GM19099 (cell line): Measurements from ENCODE around the gene CDA.

Experiments used
- POLR2A ChIP-seq: IDR thresholded peaks from 3 replicates; pipeline ENCODE4 v1.6.1; 2011; ENCODE audit warnings: low read depth; ENCODE audit not compliant: insufficient read length; ENCODE audit errors: extremely low read depth

CDA gene

DNA sequence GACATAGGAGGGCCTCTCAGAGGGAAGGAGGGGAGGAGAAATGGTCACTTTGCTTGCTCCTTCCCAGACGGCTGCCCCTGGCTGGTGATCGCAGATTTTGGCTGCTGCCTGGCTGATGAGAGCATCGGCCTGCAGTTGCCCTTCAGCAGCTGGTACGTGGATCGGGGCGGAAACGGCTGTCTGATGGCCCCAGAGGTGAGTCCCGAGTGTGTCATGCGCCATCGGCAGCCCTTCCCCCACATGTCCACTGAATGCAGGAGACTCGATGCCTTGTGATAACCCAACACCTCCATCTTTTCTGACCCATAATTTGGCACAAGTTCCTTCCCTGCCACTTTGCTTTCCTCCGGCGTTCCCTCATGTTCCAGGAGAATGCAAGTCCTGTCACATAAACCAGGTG is 59.5 kb downstream of the CDA start:
- no peak for TF ChIP-seq POLR2A

DNA sequence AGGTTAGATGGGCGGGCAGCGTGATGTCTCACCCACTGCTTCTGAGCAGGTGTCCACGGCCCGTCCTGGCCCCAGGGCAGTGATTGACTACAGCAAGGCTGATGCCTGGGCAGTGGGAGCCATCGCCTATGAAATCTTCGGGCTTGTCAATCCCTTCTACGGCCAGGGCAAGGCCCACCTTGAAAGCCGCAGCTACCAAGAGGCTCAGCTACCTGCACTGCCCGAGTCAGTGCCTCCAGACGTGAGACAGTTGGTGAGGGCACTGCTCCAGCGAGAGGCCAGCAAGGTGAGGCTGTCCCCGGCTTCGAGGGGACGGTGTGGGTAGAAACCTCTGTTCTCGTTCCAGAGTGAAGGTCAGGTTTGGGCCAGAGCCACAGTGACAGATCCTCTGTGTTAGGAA is 60.0 kb downstream of the CDA start:
- TF ChIP-seq POLR2A, result no peak

DNA sequence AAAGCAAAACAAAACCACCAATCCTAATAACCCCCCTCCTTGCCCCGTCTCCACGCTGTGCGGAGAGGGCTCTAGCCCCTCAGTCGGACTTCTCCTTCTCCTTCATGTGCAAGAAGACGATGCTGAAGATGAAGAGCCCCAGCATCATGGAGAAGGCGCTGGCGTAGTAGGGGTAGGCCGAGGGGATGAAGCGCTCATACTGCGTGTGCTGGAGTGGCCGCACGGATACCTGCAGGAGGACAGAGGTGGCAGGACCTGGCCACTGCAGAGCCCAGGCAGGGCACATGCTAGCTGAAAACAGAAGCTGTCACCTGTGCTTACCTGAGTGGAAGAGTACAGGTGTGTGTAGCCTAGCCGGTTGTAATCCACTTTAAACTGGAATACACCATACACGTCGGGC is 63.4 kb downstream of the CDA start:
- TF ChIP-seq POLR2A, result no peak

DNA sequence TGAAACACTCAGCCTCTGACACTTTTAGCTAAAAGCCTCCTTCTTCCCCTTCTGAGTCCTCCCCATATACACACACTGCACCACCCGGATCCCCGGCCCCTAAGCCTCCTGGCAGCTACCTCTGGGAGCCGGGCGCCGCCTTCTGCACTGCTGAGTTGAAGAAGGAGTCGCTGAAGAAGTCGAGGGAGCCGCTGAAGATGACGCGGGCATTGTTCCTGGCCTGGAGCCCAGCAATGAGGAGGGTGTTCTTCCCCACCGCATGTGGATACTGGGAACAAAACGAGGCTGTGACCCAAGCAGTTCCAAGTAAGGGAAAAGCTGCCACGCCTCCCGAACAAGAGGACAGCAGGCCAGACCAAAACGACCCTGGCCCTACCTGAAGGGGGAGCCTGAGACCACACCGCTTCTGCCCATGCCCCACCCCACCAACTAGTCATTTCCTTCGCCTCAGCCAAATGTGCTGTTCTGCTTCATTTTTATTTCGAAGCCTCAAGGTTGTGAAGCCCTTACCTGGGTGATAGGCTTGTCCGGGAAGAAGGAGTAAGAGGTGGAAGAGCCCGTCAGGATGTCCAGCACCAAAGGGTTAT is 65.3 kb downstream of the CDA start:
- no peak for TF ChIP-seq POLR2A

DNA sequence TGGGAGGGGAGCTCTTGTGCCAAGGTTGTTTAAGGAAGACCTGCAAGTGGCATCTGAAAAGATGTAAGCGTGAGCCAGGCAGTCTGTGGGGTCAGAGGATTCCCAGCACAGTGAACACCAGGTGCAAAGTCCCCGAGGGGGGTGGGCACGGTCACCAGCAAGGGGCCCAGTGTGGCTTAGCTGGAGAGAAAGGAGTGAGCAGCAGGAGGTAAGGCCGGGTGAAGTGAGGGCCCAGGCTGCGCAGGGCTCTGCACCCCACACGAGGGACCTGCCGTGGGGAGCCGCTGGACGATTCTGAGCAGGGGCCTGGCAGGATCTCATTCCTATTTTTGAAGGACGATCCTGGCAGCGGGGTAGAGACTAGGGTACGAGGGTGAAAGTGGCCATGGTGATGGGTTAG is 68.1 kb downstream of the CDA start:
- no peak for TF ChIP-seq POLR2A

DNA sequence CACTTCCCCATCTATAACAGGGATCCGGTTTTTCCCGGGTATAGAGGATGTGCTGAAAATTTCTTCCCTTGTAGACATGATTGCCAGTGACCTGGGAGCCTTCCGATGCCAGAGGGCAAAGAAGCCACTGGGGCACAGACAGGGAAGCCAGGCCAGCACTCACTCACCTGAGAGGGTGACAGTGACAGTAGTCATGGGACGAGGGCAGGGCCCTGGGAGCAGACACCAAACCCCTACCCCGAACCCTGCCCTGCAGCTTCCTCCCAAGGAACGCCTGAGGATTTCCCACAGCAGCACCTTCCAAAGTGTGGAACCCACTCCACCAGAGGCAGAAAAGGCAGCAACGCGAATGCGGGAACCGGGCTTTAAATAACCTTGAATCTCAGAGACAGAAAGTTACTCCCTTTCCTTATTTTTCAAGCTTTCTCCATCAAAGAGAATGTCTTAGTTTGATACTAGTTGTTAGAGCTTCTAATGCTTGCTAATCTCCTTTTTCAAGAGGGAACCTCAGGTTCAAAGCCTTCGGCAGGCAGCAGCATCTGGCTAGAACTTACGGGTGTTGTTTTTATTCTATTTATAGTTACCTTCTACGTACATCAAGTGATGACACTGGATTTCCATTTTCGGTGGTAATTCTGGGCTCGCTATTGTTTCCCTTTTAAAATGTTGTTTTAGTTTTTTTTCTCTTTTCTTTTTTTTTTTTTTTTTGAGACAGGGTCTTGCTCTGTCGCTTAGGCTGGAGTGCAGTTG is 69.4 kb downstream of the CDA start:
- TF ChIP-seq POLR2A, result no peak

DNA sequence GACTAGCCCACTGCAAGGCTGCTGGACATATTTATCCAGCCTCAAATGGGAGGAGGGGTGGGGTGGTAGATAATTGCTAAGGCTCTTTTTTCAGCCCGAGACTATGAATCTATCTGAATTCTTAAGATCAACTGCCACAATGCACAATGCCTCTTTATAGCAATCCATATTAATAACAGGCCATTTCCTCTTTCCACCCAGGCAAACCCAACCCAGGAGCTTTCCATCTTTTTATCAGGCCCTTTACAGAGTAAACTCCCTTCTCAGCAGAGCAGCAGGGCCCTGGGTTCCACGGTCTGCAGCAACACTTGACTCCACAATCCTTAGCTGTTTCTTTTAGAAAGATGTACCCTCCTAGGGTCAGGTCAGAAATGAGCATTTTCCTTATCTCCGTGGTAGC is 71.5 kb downstream of the CDA start:
- no peak for TF ChIP-seq POLR2A

DNA sequence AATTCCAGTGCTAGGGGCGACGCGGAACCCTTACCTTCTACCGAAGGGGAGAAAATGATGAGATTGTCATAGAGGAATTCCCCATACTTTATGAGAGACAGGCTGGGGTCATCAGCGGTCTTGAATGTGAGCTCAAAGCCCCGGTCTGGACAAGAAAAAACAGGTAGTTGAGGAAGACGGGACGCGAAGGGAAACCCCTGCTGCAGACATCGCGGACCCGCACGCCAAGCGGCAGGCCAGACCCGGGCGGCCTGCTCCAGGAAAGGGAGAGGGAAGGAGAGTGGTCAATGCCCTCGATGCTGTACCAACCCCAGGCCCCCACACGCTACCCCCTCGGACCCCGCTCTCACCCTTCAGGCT is 71.9 kb downstream of the CDA start:
- no peak for TF ChIP-seq POLR2A

DNA sequence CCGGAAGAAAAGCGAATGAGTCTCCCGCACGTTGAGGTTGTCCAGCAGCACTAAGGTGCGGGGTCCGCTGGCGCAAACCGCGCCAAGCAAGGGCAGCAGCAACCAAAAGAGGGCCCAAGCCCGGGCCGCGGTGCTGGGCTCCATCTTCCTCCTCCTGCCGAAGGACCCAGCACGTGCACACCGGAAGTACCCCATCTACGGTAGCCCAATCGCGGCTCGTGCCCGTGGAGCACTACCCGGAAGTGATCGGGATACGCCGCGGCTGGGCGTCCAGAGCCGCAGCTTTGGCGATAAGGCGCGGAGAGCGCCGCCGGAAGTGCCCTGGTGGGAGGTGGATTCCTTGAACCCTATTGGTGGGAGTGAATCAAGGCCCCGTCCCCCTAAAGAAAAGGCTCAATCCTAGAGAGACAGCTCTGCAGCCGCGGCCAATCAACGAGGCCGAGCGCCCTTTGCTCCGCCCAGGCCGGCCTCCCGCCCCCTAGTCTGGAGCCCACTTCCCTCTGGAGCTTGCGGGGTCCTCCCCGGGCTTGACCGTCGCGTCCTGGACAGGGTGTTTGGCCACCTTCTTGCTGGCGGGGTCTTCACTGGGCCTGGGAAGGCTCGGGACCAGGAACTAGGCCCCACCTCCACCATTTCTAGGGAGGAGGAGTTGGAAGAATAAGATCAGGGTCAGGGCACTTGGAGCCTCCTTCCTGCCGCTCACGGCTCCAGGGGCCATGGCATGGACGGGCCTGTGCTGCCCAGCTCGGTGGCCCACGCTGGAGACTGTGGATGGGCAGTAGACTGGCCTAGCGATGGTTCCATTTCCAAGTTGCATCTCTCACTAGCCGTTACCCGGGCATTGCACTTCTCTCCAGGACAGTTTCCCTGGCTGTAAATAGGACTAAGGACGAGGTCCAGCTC is 72.6 kb downstream of the CDA start, which contains the start of gene DDOST:
Gene DDOST (minus strand): TSS at position 163 of the 903 bp plus-strand sequence. CDS start 19 bp downstream, at position 144.
- peak; percentile 85 for TF ChIP-seq POLR2A

DNA sequence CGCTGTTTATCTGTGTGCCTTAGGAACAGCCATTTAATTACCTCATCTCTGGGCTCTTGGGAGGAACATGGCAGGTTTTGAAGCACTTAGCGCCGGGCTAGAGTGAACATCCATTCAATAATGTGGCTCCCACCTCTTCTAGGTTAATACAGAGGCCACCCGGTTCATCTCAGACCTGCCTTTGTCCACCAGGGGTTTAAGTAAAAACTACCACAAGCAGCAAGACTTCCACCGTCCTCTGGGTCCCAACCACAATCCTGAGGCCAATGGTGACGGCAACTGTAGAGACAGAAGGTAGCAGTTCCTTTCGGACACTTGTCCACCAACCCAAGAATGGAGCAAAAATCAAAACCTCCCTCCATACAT is 73.2 kb downstream of the CDA start:
- no peak for TF ChIP-seq POLR2A

DNA sequence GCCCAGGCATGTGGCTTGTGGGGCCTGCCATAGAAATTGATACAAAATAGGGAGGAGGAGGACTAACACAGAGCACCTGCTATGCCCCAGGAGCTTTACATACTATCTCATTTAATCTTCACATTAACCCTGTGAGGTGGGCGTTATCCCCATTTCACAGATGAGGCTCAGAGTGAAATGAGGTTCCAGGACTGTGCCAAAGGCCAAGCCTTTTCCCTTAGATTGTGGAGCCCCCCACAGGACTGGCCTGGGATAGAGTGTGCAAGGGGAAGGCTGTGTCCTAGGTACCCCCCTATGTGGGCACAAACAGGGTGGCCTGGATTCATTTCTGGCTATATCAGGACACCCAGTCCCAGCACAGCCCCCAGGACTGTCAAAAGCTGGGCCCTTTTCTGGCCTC is 74.5 kb downstream of the CDA start:
- no peak for TF ChIP-seq POLR2A

DNA sequence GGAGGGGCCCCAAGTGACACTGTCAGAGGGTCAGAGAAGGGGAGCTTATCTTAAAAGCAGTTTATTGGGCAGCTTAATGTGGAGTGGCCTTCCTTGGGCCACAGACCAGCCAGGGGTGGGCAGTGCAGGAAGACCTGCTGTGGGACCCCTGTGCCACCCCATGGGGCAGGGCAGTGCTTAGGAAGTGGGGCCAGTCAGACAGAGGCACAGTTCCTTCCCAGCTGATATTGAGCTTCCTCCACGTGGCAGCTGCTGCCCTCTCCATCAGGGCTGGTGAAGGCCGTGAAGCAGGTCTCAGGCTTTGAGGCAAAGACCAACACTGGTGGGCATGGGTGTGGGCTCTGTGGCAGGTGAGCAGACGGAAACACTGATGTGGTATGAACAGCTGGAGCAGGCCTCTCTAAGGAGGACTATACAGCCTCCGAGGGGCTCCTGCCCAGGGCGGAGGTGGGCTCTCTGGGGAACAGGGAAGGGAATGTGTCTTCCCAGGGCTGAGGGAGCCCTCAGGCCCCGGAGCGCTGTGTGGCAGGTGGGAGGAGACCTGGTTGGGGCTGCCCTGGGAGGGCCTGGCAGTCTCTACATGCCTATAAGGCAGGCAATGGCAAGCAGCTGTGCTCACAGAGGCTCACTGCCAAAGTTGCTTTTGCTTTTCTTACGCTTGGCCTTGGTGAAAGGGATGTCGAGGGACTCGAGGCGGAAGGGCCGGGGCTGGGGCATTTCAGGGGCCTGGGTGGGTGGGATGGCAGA is 75.2 kb downstream of the CDA start:
- no peak for TF ChIP-seq POLR2A

DNA sequence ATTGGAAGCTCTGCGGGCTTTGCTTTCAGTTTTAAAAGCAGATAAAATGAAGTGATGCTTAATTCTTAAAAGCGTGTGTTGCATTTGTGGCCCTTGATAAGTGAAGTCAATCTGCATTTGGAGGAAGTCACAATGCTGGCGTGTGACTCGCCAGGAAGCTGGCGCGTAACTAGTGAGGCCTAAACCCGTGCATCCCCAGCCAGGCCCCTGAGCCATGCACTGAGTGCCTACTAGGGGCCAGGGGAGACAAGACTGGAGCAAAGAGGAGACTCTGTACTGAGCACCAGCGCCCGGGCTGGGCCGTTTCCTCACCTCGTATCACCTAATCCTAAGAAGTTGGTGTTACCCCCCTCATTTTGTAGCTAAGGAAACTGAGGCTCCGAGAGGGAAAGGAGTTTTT is 76.8 kb downstream of the CDA start:
- TF ChIP-seq POLR2A, result no peak

DNA sequence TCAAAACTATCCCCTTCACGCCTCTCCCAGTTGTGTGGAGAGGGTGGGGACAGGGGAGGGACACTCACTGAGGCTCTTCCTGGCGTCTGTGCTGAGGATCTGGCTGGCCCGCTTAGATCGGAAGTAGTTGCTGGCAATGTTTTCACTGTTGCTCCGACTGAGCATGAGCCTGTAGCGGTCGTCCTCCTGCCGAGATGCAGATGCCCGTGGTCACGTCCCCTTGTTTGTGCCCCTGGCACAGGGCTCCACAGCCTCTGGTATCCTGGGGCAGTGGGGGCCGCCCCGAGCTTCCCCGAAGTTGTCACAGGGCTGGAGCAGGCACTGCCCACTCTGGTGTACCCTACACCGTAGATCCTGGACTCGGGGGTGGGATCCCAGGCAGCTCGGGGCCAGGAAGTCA is 77.2 kb downstream of the CDA start:
- TF ChIP-seq POLR2A, result no peak

DNA sequence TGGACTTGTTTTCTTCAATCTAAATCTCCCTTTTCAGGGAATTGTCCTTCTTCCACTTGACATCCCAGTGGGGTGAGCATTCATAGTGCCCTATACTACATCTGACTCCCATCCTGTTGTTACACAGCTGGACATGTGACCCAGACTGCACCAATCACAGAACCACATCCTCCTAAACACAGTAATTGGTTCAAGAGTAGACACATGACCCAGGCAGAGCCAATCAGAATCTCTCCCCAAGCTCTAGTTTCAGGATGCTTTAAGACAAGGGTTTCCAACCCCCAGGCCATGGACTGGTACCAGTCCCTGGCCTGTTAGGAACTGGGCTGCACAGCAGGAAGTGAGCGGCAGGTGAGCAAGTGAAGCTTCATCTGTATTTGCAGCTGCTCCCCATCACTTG is 77.9 kb downstream of the CDA start:
- no peak for TF ChIP-seq POLR2A
